Measurements from ENCODE around the gene TCIRG1. TPM values are rescaled to one million over a fixed set of nuclear protein-coding genes. Genes with fewer than 3 reads are reported as not detected.

TCIRG1 gene
- total RNA-seq, 4 donors from 2014 or later: 84.4 to 251 (median 142) TPM

DNA sequence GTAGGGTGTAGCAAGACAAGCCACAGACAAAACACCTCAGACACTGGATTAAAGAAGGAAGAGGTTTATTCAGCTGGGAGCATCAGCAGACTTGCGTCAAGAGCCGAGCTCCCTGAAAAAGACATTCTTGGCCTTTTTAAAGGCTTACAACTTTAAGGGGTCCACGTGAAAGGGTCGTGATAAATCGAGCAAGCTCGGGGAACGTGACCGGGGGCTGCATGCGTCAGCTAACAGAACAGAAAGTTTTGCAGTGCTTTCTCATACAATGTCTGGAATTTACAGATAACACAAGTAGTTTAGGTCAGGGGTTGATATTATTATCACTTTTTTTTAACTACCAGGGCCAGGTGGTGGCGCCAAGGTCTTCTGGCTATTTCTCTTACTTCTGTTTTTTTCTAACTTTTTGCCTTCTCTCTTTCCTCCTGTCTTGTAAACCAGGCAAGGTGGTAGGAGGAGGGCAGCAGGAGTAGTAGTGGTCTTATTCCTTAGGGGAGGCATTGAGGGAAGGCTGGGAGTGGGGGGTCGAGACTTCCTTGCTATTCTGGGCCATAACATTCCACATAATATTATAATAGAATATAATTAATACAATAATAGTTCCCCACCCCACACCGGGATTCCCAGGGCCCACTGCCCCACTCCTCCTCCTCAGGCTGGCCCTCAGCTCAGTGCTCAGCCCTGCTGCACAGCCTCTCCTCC is 29.3 kb upstream of the TCIRG1 start:
- TF ChIP-seq CTCF (IDR thresholded peaks at IDR 0.05): no peak
- no peak for ATAC-seq (ENCODE audit: low FRiP score)
- DNase-seq (ENCODE audit: low spot score): no peak

DNA sequence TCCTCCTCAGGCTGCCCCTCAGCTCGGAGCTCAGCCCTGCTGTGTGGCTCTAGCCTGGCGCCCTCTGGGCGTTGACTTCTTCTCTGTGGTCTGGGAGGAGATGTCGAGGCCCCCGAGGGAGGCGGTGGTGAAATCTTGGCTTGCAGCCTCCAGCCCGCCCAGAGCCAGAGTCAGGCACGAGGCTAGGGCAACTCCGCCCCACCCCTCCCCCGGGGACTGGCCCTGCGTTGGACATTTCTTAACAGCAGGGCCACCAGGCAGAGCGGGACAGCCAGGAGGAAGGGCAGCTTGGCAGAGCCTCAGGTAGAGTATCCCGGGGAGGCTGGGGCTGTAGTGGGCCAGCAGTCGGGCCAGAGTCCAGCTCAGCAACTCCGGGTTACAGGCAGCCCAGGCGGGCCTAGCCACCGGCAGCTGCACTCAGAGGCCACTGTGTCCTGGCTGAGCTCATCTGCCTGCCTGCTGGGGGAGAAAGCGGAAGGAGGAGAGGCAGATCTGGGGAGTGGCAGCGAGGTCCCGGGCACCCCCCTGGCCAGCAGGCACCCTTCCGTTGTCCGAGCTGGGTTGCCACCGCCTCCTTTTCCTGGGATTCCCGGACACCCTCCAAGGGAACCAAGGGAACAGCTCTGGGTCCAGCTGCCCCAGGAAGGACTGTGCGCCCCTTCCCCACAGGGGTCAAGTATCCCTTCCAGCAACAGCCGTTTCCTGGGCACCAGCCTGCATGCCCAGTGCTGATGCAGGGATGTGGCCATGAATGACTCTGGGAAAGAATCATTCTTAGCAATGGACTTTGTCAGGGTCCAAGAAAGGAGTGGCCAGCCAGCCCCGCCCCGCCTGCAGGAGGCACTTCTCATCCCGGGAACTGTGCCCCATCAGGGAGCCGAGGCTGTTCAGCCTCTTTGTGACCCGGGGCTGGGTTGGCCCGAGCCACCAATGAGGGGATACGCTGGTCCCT is 28.5 kb upstream of the TCIRG1 start, which contains the start of gene ALDH3B1:
Gene ALDH3B1 (plus strand): TSS at position 238 of the 952 bp plus-strand sequence. CDS start 4,971 bp downstream, outside the sequence.
- DNase-seq (ENCODE audit: low spot score) (peak; percentile 76), ATAC-seq (ENCODE audit: low FRiP score) (peak; percentile 62)
- TF ChIP-seq CTCF (IDR thresholded peaks at IDR 0.05): no peak

DNA sequence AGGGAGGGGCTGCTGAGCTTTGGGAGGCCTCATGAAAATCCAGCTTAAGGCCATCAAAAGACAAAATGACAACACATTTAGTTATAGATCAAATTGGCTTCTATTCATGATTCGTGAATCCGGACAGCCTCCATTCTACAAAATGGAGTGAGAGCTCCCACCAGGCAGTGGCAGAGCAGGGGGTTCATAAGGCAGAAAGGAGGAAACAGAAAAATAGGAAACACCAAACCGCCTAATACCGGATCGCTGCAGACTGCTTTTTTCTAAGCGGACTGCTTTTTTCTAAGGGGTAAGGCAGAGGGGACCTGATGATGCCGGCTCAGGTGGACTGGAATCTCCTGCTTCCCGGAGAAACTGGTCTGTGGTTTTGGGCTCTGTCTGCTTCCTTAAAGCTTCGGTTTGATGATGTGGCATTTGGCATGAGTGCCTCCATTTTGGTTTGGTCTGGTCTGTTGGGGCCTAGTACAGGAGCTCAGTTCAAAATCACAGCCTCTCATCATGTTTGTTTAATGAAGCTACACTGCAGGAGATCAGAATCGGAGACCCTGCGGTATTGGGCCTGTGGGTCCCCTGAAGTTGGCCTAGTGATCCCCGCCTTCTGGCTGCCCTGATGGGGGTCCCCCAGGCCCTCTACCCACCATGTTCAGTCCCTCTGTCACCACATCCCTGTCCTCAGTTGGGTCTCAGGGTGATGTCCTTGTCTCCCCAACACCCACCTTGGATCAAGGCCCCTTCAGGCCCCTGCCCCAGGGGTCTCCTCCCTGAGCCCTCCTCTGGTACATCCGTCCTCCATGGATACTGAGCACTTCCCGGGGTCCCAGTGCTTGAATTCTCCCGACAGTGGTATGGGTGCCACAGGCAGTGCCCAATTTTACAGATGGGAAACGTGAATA is 27.5 kb upstream of the TCIRG1 start:
- ATAC-seq (ENCODE audit: low FRiP score) (no peak), DNase-seq (ENCODE audit: low spot score) (no peak)
- TF ChIP-seq CTCF (IDR thresholded peaks at IDR 0.05): no peak

- TF ChIP-seq CTCF (IDR thresholded peaks at IDR 0.05): no peak
- no peak for ATAC-seq (ENCODE audit: low FRiP score)
These were observed 26.6 kb upstream of the TCIRG1 start for GRCh38 chr11:68012044-68012842.

DNA sequence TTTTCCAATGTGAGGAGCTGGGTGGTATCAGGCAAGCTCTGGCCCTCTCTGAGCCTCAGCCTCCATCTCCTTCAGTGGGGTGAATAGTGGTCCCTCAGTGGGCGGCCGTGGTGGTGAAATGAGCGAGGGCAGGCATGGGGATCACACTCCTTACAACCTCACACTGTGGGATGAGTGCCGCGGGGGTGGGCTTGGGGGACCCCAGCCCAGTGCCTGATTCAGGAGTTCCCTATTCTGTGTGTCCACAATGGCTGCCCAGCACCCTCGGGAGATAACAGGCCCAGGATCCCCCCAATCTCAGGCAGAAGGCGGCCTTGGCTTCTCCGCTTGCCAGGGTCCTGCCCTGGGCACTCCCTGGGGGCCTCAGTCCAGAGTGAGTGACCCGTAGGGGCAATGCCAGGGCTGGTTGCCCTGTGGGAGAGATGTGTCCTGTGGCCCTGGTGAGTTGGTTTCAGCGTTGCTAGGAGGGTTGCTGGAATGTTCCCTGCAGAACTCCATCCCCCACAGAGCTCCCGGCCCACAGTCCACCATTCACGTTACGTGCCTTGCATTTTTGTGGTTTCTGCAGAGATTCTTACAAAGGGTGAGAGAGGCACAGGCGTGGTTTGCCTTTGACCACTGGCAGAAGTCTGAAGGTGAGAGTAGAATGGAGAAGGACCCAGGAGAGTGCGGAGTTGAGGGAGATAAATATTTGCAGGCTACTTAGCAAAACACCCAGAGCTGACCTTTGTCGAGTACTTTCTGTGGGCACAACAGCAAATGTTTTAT is 25.8 kb upstream of the TCIRG1 start:
- no peak for DNase-seq (ENCODE audit: low spot score)
- no peak for TF ChIP-seq CTCF (IDR thresholded peaks at IDR 0.05)
- ATAC-seq (ENCODE audit: low FRiP score): peak; percentile 11

More at GRCh38 chr11:68012044-68012842, 26.6 kb upstream of the TCIRG1 start:
- no peak for DNase-seq (ENCODE audit: low spot score)

Data from omental fat pad (tissue), 4 donors.